ENCODE data around the gene KIAA1671. TPM values are rescaled to one million over a fixed set of nuclear protein-coding genes. Genes with fewer than 3 reads are reported as not detected.

The KIAA1671 gene
- total RNA-seq, 6 experiments from 2014 or later, result 1.3 to 5.0 (median 1.6) TPM

GRCh38 chr22:25100402-25100801 lies 147.9 kb downstream of the KIAA1671 start:
- Mint-ChIP-seq H3K9me3 (peaks cover 34% of the 10 kb centered on the region), H3K27ac (no peak overlapping the region), H3K4me1 (ENCODE audit: low read depth) (no peaks in the 10 kb centered on the region), H3K36me3 (ENCODE audit: low read depth) (no peaks in the 10 kb centered on the region; the same call in 1 of the 2 replicates), H3K27me3 (ENCODE audit: insufficient read depth) (no peaks in the 10 kb centered on the region; the same call in 1 of the 2 replicates), H3K4me3 (no peak overlapping the region)
- DNase-seq, result no peak
- TF ChIP-seq, protein P1, sequence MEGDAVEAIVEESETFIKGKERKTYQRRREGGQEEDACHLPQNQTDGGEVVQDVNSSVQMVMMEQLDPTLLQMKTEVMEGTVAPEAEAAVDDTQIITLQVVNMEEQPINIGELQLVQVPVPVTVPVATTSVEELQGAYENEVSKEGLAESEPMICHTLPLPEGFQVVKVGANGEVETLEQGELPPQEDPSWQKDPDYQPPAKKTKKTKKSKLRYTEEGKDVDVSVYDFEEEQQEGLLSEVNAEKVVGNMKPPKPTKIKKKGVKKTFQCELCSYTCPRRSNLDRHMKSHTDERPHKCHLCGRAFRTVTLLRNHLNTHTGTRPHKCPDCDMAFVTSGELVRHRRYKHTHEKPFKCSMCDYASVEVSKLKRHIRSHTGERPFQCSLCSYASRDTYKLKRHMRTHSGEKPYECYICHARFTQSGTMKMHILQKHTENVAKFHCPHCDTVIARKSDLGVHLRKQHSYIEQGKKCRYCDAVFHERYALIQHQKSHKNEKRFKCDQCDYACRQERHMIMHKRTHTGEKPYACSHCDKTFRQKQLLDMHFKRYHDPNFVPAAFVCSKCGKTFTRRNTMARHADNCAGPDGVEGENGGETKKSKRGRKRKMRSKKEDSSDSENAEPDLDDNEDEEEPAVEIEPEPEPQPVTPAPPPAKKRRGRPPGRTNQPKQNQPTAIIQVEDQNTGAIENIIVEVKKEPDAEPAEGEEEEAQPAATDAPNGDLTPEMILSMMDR (IDR thresholded peaks at IDR 0.05), result no peak

GRCh38 chr22:25100948-25101347 lies 148.4 kb downstream of the KIAA1671 start:
- no peak for DNase-seq
- H3K27ac Mint-ChIP-seq, result no peak overlapping the region
- TF ChIP-seq, protein P1 (IDR thresholded peaks at IDR 0.05), result no peak
- peaks cover 33% of the 10 kb centered on the region for H3K9me3 Mint-ChIP-seq
- no peaks in the 10 kb centered on the region; the same call in 1 of the 2 replicates for H3K36me3 Mint-ChIP-seq (ENCODE audit: low read depth)
- H3K4me3 Mint-ChIP-seq, result no peak overlapping the region
- no peaks in the 10 kb centered on the region for H3K4me1 Mint-ChIP-seq (ENCODE audit: low read depth)
- H3K27me3 Mint-ChIP-seq (ENCODE audit: insufficient read depth), result no peaks in the 10 kb centered on the region; the same call in 1 of the 2 replicates

- no peaks in the 10 kb centered on the region; the same call in 1 of the 2 replicates for H3K27me3 Mint-ChIP-seq (ENCODE audit: insufficient read depth)
- no peaks in the 10 kb centered on the region for H3K4me1 Mint-ChIP-seq (ENCODE audit: low read depth)
- H3K4me3 Mint-ChIP-seq, result no peak overlapping the region
- TF ChIP-seq, protein P1 (IDR thresholded peaks at IDR 0.05), result no peak
- peaks cover 34% of the 10 kb centered on the region for H3K9me3 Mint-ChIP-seq
- DNase-seq, result no peak
- H3K36me3 Mint-ChIP-seq (ENCODE audit: low read depth), result no peaks in the 10 kb centered on the region; the same call in 1 of the 2 replicates
- no peak overlapping the region for H3K27ac Mint-ChIP-seq
Observed at GRCh38 chr22:25101501-25101900, 149.0 kb downstream of the KIAA1671 start.

DNA sequence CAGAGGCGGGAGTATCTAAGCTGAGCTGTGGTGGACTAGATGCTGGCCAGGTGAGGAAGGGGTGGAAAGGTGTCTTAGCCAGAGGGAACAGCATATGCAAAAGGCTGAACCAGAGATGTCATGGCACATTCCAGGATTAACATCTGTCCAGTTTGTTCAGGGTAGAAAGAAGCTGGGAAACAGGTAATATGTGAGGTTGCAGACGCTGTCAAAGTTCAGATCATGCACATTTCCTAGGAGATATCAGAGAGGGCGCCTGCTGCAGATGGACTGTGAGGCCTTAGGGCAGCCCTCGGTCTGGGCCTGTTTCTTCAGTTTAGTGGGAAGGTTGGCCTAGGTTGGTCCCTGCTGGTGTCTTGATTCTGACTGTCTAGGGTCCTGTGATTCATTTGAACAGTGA lies 149.5 kb downstream of the KIAA1671 start:
- no peak overlapping the region for H3K4me3 Mint-ChIP-seq
- no peak overlapping the region for H3K27ac Mint-ChIP-seq
- TF ChIP-seq, protein P1 (IDR thresholded peaks at IDR 0.05), result no peak
- H3K27me3 Mint-ChIP-seq (ENCODE audit: insufficient read depth), result no peaks in the 10 kb centered on the region; the same call in 1 of the 2 replicates
- H3K9me3 Mint-ChIP-seq, result peaks cover 33% of the 10 kb centered on the region
- DNase-seq, result no peak
- no peaks in the 10 kb centered on the region for H3K4me1 Mint-ChIP-seq (ENCODE audit: low read depth)
- no peaks in the 10 kb centered on the region; the same call in 1 of the 2 replicates for H3K36me3 Mint-ChIP-seq (ENCODE audit: low read depth)

DNA sequence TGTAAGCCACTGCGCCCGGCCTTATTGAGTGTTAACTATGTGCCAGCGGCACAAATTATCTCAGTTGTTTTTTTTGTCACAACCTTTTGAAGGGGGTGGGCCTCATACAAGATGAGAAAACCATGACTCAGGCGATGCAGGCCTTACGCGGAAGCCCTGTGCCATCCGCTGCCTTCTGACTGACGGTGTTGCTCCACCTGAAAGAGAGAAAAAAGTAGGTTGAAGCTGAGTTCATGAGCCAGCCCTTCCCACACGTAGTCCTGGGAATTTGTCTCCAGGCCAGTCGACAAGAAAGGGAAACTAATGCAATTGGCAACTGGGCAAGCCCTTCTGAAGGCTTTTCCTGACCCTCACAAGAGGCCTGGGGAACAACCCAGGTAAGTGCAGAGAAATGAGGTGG lies 150.2 kb downstream of the KIAA1671 start:
- Mint-ChIP-seq H3K36me3 (ENCODE audit: low read depth) (no peaks in the 10 kb centered on the region; the same call in 1 of the 2 replicates), H3K27me3 (ENCODE audit: insufficient read depth) (no peaks in the 10 kb centered on the region; the same call in 1 of the 2 replicates), H3K9me3 (peaks cover 33% of the 10 kb centered on the region), H3K27ac (no peak overlapping the region), H3K4me1 (ENCODE audit: low read depth) (no peaks in the 10 kb centered on the region), H3K4me3 (no peak overlapping the region)
- TF ChIP-seq, protein P1 (IDR thresholded peaks at IDR 0.05), result no peak
- no peak for DNase-seq

Data from HFFc6 (cell line).